K562 (cell line): Measurements from ENCODE around the gene BCORL1. TPM values are rescaled to one million over a fixed set of nuclear protein-coding genes. Genes with fewer than 3 reads are reported as not detected.

Source experiments
- ARID1B ChIP-seq: fragments of 450-650 bp; IDR thresholded peaks from 2 replicates; pipeline ENCODE4 v1.6.1; 2016; ENCODE audit warnings: antibody characterized with exemption, mild to moderate bottlenecking, inconsistent platforms
- BHLHE40 ChIP-seq: IDR thresholded peaks from 2 replicates; pipeline ENCODE4 v1.6.1; 2011; ENCODE audit warnings: low read length, improper control_type of control experiment
- BRD9 ChIP-seq: fragments of 450-650 bp; IDR thresholded peaks from 2 replicates; pipeline ENCODE4 v1.6.1; 2018; ENCODE audit warnings: low read depth; ENCODE audit not compliant: partially characterized antibody
- DNMT1 ChIP-seq: fragments of 450-650 bp; IDR thresholded peaks from 2 replicates; pipeline ENCODE4 v1.6.1; 2016; ENCODE audit warnings: antibody characterized with exemption, mild to moderate bottlenecking
- ETV1 ChIP-seq: fragments of 450-650 bp; conservative IDR thresholded peaks from 2 replicates; pipeline ENCODE4 v1.6.1; 2016; ENCODE audit warnings: missing genetic modification characterization, control low read depth, low read depth, missing compliant biosample characterization
- KAT8 ChIP-seq: fragments of 450-650 bp; IDR thresholded peaks from 2 replicates; pipeline ENCODE4 v1.6.1; 2016; ENCODE audit warnings: low read depth, mild to moderate bottlenecking
- KDM2B ChIP-seq: fragments of 250-450 bp; sonication (Bioruptor Pico); IDR thresholded peaks from 2 replicates; pipeline ENCODE4 v1.8.0; 2021; ENCODE audit warnings: mild to moderate bottlenecking, moderate library complexity
- MCM3 ChIP-seq: fragments of 450-650 bp; IDR thresholded peaks from 2 replicates; pipeline ENCODE4 v1.6.1; 2016
- NRF1 ChIP-seq, 2 experiments: fragments of 450-650 bp; IDR thresholded peaks in 1 of 2; conservative IDR thresholded peaks in 1 of 2; 2 replicates each; pipeline ENCODE4 v1.6.1; 2014; ENCODE audit warnings: mild to moderate bottlenecking in 2 of 2
- PHF8 ChIP-seq: fragments of 200-600 bp; sonication (generic); IDR thresholded peaks from 2 replicates; pipeline ENCODE4 v1.6.1; 2012; ENCODE audit warnings: mixed run types, mild to moderate bottlenecking, inconsistent platforms, low read length, moderate library complexity, borderline replicate concordance
- RBBP5 ChIP-seq: fragments of 200-600 bp; sonication (generic); IDR thresholded peaks from 2 replicates; pipeline ENCODE4 v1.6.1; 2012; ENCODE audit warnings: borderline replicate concordance, mild to moderate bottlenecking, low read length, control low read depth, inconsistent platforms; ENCODE audit not compliant: insufficient read depth, poor library complexity, severe bottlenecking
- RNF2 ChIP-seq: sonication (generic); IDR thresholded peaks from 2 replicates; pipeline ENCODE4 v1.6.1; 2016
- TBP ChIP-seq: optimal IDR thresholded peaks from 2 replicates; pipeline ENCODE3; 2011; ENCODE audit warnings: low read depth, low read length, improper control_type of control experiment
- TCF3 ChIP-seq: sonication (generic); formaldehyde crosslinking; IDR thresholded peaks from 2 replicates; pipeline ENCODE4 v1.4.0; 2020; ENCODE audit warnings: mild to moderate bottlenecking, missing genetic modification reagents
- THAP7 ChIP-seq: fragments of 250-450 bp; sonication (Bioruptor Pico); IDR thresholded peaks from 2 replicates; pipeline ENCODE4 v1.5.0; 2021
- TRIM24 ChIP-seq, 2 experiments: fragments of 450-650 bp; IDR thresholded peaks; 2 replicates each; pipeline ENCODE4 v1.6.1; 2016
- ZBTB9 ChIP-seq: fragments of 450-650 bp; formaldehyde crosslinking; IDR thresholded peaks from 2 replicates; pipeline ENCODE4 v1.4.0; 2020; ENCODE audit warnings: mild to moderate bottlenecking, moderate library complexity
- ZFX ChIP-seq: sonication (generic); formaldehyde crosslinking; IDR thresholded peaks from 2 replicates; pipeline ENCODE4 v1.8.0; 2022; ENCODE audit warnings: mild to moderate bottlenecking, missing genetic modification reagents, moderate library complexity
- ZMIZ1 ChIP-seq, 2 experiments: fragments of 150-350 bp in 1 of 2; IDR thresholded peaks; 2 replicates each; pipeline ENCODE4 v1.6.1; 2012 to 2016; ENCODE audit warnings: low read depth in 2 of 2, low read length in 2 of 2, mild to moderate bottlenecking in 1 of 2, moderate library complexity in 1 of 2
- ZNF174 ChIP-seq: fragments of 250-450 bp; sonication (Bioruptor Pico); IDR thresholded peaks from 2 replicates; pipeline ENCODE4 v1.4.0; 2020; ENCODE audit warnings: mild to moderate bottlenecking
- ZNF232 ChIP-seq: sonication (generic); formaldehyde crosslinking; IDR thresholded peaks from 2 replicates; pipeline ENCODE4 v1.8.0; 2022; ENCODE audit warnings: mild to moderate bottlenecking, missing genetic modification reagents
- ZNF3 ChIP-seq: fragments of 250-450 bp; sonication (Bioruptor Pico); IDR thresholded peaks from 2 replicates; pipeline ENCODE4 v1.5.0; 2021; ENCODE audit warnings: mild to moderate bottlenecking, moderate library complexity
- ZNF311 ChIP-seq: fragments of 250-450 bp; sonication (Bioruptor Pico); IDR thresholded peaks from 2 replicates; pipeline ENCODE4 v1.4.0; 2020; ENCODE audit warnings: mild to moderate bottlenecking, moderate library complexity
- ZNF561 ChIP-seq: fragments of 450-650 bp; formaldehyde crosslinking; conservative IDR thresholded peaks from 2 replicates; pipeline ENCODE4 v1.4.0; 2020; ENCODE audit warnings: mild to moderate bottlenecking, moderate library complexity
- ZNF644 ChIP-seq: fragments of 200-800 bp; sonication (Bioruptor generic); IDR thresholded peaks from 2 replicates; pipeline ENCODE4 v1.6.1; 2016; ENCODE audit warnings: low read depth, missing genetic modification characterization, missing compliant biosample characterization
- polyA plus RNA-seq, 8 experiments: library from polyadenylated mRNA; depleted of rRNA in 4 of 8; stranded (reverse) in 5 of 8; unstranded in 3 of 8; fragments of >200 nt; fragmentation: Nextera tagmentation in 2 of 8; fragmentation: Illumina TruSeq in 1 of 8; extraction: Ambion mirVana in 2 of 8; extraction: Trizol in 1 of 8; gene quantifications; 2 replicates each; pipeline versions ENCODE4 v1.2.1 to v1.2.3, GENCODE V29; 2011 to 2014; ENCODE audit warnings: inconsistent platforms in 1 of 8, missing spikeins in 1 of 8
- total RNA-seq, 7 experiments: library from RNA; depleted of rRNA in 6 of 7; stranded (reverse); fragments of >200 nt in 6 of 7; fragmentation: Illumina TruSeq in 2 of 7; extraction: Trizol in 2 of 7; gene quantifications; 2 replicates each; pipeline versions ENCODE4 v1.2.1 to v1.2.3, GENCODE V29; 2011 to 2021; ENCODE audit warnings: low replicate concordance in 1 of 7

BCORL1 gene
- total and polyA plus RNA-seq, 9 of the 15 experiments (the other 6 are each of a cell fraction or from before 2014, with no cell fraction given) = 0.48 to 29.6 (median 2.1) TPM

GRCh38 chrX:129957241-129958082, 25.0 kb upstream of the BCORL1 start (continued):
- TF ChIP-seq THAP7 (CRISPR knock-in tag) = no peak
- peak; percentile 78 for TF ChIP-seq TCF3
- no peak for TF ChIP-seq ZNF174 (CRISPR knock-in tag)
- TF ChIP-seq ZNF561 (CRISPR knock-in tag) = no peak
- peak; percentile 96 for TF ChIP-seq ZFX (CRISPR knock-in tag)
- TF ChIP-seq NRF1 (conservative IDR thresholded peaks at IDR 0.05 in 1 of 2, IDR thresholded peaks at IDR 0.05 in 1 of 2) = peak; percentile 70 to 77
- no peak for TF ChIP-seq ZNF644
- peak; percentile 66 for TF ChIP-seq BRD9
- no peak for TF ChIP-seq MCM3
- peak; percentile 81 for TF ChIP-seq ARID1B
- TF ChIP-seq PHF8 = peak; percentile 80
- TF ChIP-seq ZNF311 (CRISPR knock-in tag) = 0 out of 2 replicates have a peak, but pooled peaks have one; percentile 42
- TF ChIP-seq KAT8 = no peak
- TF ChIP-seq RBBP5 = peak; percentile 58
- TF ChIP-seq BHLHE40 = peak; percentile 23; the same call in 1 of the 2 replicates
- peak; percentile 74 for TF ChIP-seq TBP
- TF ChIP-seq ZNF232 (CRISPR knock-in tag) = no peak
- TF ChIP-seq DNMT1 = no peak
- no peak for TF ChIP-seq ZBTB9 (CRISPR knock-in tag)
- no peak for TF ChIP-seq ZMIZ1 (IDR thresholded peaks at IDR 0.05; ENCODE audit: low read depth in 2 of 2, low read length in 2 of 2)
- TF ChIP-seq ETV1 (tag) = peak; percentile 86
- peak in 1 of 2 experiments; percentile 31; a peak in 1 of 4 replicates for TF ChIP-seq TRIM24 (IDR thresholded peaks at IDR 0.05)
- TF ChIP-seq KDM2B = no peak
- peak; percentile 71; the same call in 1 of the 2 replicates for TF ChIP-seq RNF2
- no peak for TF ChIP-seq ZNF3
